SU-DHL-6 (cell line): ENCODE data around the gene TFF1.

Experiments used
- H2AFZ ChIP-seq: fragments of 200-600 bp; sonication (generic); 2 replicates; pipeline ENCODE4 v1.6.1; 2014; ENCODE audit warnings: low read depth, mild to moderate bottlenecking, moderate library complexity, mixed read lengths, antibody characterized with exemption, low read length; ENCODE audit not compliant: severe bottlenecking
- H3F3A ChIP-seq: fragments of 200-600 bp; shearing (Covaris generic); 2 replicates; pipeline ENCODE4 v1.6.0; 2016; ENCODE audit warnings: antibody characterized with exemption, mild to moderate bottlenecking; ENCODE audit not compliant: insufficient read depth
- H3K27ac ChIP-seq: fragments of 200-600 bp; sonication (generic); 2 replicates; pipeline ENCODE4 v1.5.1; 2016; ENCODE audit warnings: low read depth, mild to moderate bottlenecking, low read length, moderate library complexity, mixed read lengths
- H3K27me3 ChIP-seq: fragments of 200-600 bp; sonication (generic), shearing (Covaris generic); 2 replicates; pipeline ENCODE4 v1.6.0; 2014; ENCODE audit warnings: mild to moderate bottlenecking, low read length
- H3K36me3 ChIP-seq: fragments of 200-600 bp; sonication (generic); 2 replicates; pipeline ENCODE4 v1.6.1; 2014; ENCODE audit warnings: mild to moderate bottlenecking, low read length, mixed read lengths
- H3K4me2 ChIP-seq: fragments of 300-600, 200-600 bp; shearing (Covaris generic), sonication (generic); 2 replicates; pipeline ENCODE4 v1.6.0; 2014; ENCODE audit warnings: low read length, low read depth, mild to moderate bottlenecking; ENCODE audit not compliant: poor library complexity, severe bottlenecking
- H3K4me3 ChIP-seq: fragments of 200-600 bp; sonication (generic); 2 replicates; pipeline ENCODE4 v1.5.1; 2014; ENCODE audit warnings: antibody characterized with exemption, low read length, mild to moderate bottlenecking, mixed read lengths; ENCODE audit not compliant: insufficient read depth, poor library complexity, severe bottlenecking
- H3K79me2 ChIP-seq: fragments of 200-600 bp; sonication (generic); 2 replicates; pipeline ENCODE4 v1.6.1; 2014; ENCODE audit warnings: mild to moderate bottlenecking, low read length, moderate library complexity; ENCODE audit not compliant: insufficient read depth
- H3K9ac ChIP-seq: fragments of 200-600 bp; sonication (generic); 2 replicates; pipeline ENCODE4 v1.7.0; 2014; ENCODE audit warnings: mild to moderate bottlenecking, low read length
- H3K9me2 ChIP-seq: fragments of 200-600 bp; sonication (generic); replicated peaks from 2 replicates; pipeline ENCODE4 v1.6.1; 2014; ENCODE audit warnings: low read length; ENCODE audit not compliant: insufficient read depth
- H3K9me3 ChIP-seq: fragments of 200-600 bp; sonication (generic); 2 replicates; pipeline ENCODE4 v1.6.1; 2014; ENCODE audit warnings: low read length, mixed read lengths; ENCODE audit not compliant: insufficient read depth
- H4K20me1 ChIP-seq: fragments of 200-600 bp; sonication (generic); 2 replicates; pipeline ENCODE4 v1.6.1; 2014; ENCODE audit warnings: low read depth, mild to moderate bottlenecking, antibody characterized with exemption, low read length, moderate library complexity, mixed read lengths
- EZH2phosphoT487 ChIP-seq: fragments of 200-600 bp; sonication (generic), shearing (Covaris generic); conservative IDR thresholded peaks from 2 replicates; pipeline ENCODE4 v1.6.1; 2018; ENCODE audit warnings: mild to moderate bottlenecking, antibody characterized with exemption, low read length, moderate library complexity, mixed read lengths
- TF ChIP-seq, protein P1 (sequence below): fragments of 200-600 bp; sonication (generic); IDR thresholded peaks from one replicate; pipeline ENCODE4 v1.5.1; 2017; ENCODE audit warnings: antibody characterized with exemption, mild to moderate bottlenecking, low read length, moderate library complexity; ENCODE audit not compliant: insufficient read depth, poor library complexity, severe bottlenecking

The TFF1 gene

DNA sequence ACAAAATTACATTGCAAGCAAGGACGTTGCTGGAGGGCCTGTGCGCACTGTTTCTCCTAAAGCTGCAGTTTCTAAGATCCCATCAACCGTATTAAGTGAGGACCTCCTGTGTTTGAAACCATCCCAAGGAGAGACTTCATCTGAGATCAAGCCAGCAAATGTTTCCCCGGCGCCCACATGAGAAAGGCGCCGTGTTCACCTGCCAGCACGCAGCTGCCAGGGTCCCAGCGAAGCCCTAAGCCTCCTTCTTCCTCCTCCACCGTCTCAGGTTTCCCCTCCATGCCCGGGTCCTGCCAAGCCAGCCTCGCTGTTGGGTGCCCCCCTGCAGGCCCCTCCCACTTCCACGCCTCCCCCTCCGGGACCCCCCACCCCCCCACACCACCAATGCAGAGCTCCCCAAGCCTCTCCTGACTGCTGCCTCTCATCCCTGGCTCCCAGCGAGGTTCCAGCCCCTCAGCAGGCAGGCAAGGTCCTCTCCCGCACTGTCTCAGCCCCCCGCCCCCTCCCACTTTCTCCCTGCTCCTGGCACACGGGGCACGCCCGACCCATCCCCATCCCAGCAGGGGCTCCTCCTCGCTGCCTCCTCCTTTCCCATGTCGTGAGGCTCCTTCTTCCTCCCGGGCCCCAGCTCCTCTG is 8.6 kb upstream of the TFF1 start:
- Histone ChIP-seq H3K27me3 (no peaks in the 10 kb centered on the region), H3K4me2 (no peak overlapping the region), H3K36me3 (no peaks in the 10 kb centered on the region), H3K27ac (no peak overlapping the region), H4K20me1 (no peaks in the 10 kb centered on the region), H3F3A (no peaks in the 10 kb centered on the region), H3K9ac (no peak overlapping the region), H3K9me3 (no peaks in the 10 kb centered on the region), H3K4me3 (no peak overlapping the region), H3K9me2 (no peaks in the 10 kb centered on the region), H3K79me2 (no peaks in the 10 kb centered on the region), H2AFZ (no peak overlapping the region)
- TF ChIP-seq, protein P1, sequence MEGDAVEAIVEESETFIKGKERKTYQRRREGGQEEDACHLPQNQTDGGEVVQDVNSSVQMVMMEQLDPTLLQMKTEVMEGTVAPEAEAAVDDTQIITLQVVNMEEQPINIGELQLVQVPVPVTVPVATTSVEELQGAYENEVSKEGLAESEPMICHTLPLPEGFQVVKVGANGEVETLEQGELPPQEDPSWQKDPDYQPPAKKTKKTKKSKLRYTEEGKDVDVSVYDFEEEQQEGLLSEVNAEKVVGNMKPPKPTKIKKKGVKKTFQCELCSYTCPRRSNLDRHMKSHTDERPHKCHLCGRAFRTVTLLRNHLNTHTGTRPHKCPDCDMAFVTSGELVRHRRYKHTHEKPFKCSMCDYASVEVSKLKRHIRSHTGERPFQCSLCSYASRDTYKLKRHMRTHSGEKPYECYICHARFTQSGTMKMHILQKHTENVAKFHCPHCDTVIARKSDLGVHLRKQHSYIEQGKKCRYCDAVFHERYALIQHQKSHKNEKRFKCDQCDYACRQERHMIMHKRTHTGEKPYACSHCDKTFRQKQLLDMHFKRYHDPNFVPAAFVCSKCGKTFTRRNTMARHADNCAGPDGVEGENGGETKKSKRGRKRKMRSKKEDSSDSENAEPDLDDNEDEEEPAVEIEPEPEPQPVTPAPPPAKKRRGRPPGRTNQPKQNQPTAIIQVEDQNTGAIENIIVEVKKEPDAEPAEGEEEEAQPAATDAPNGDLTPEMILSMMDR, result no peak
- TF ChIP-seq EZH2phosphoT487, result no peak

GRCh38 chr21:42374457-42374856 is 8.1 kb upstream of the TFF1 start:
- no peak overlapping the region for H3K27ac ChIP-seq
- H3K79me2 ChIP-seq, result no peaks in the 10 kb centered on the region
- no peaks in the 10 kb centered on the region for H4K20me1 ChIP-seq
- H3K4me2 ChIP-seq, result no peak overlapping the region
- no peaks in the 10 kb centered on the region for H3K9me2 ChIP-seq
- no peaks in the 10 kb centered on the region for H3F3A ChIP-seq
- H2AFZ ChIP-seq, result no peak overlapping the region
- H3K36me3 ChIP-seq, result no peaks in the 10 kb centered on the region
- no peak overlapping the region for H3K9ac ChIP-seq
- TF ChIP-seq, protein P1, result no peak
- no peak for TF ChIP-seq EZH2phosphoT487
- H3K27me3 ChIP-seq, result no peaks in the 10 kb centered on the region
- H3K4me3 ChIP-seq, result no peak overlapping the region
- H3K9me3 ChIP-seq, result no peaks in the 10 kb centered on the region

GRCh38 chr21:42373908-42374455 is 7.6 kb upstream of the TFF1 start:
- no peaks in the 10 kb centered on the region for H3K79me2 ChIP-seq
- H2AFZ ChIP-seq, result no peak overlapping the region
- H3K27ac ChIP-seq, result no peak overlapping the region
- no peaks in the 10 kb centered on the region for H3K36me3 ChIP-seq
- H3K4me2 ChIP-seq, result no peak overlapping the region
- H4K20me1 ChIP-seq, result no peaks in the 10 kb centered on the region
- H3K27me3 ChIP-seq, result no peaks in the 10 kb centered on the region
- H3K9me2 ChIP-seq, result no peaks in the 10 kb centered on the region
- H3K9me3 ChIP-seq, result no peaks in the 10 kb centered on the region
- no peak overlapping the region for H3K9ac ChIP-seq
- no peaks in the 10 kb centered on the region for H3F3A ChIP-seq
- H3K4me3 ChIP-seq, result no peak overlapping the region
- TF ChIP-seq EZH2phosphoT487, result no peak
- TF ChIP-seq, protein P1, result no peak
